Duodenal mucosa (tissue), 2 donors: Measurements from ENCODE around the gene RASA3.
"Not testable (repeated sequence)": the region's sequence is repeated elsewhere in the genome, so short reads cannot be mapped to it uniquely, and the experiment has no call there.

Experiments
- H3K27ac ChIP-seq: one replicate; pipeline ENCODE4 v1.7.0; 2013; ENCODE audit warnings: low read depth, low read length
- H3K27me3 ChIP-seq, 2 donors: one replicate each; pipeline ENCODE4 v1.7.0; 2013; ENCODE audit warnings: low read length in 2 of 2, control low read depth in 1 of 2; ENCODE audit not compliant: insufficient read depth in 2 of 2, control insufficient read depth in 1 of 2
- H3K36me3 ChIP-seq, 2 donors: one replicate each; pipeline ENCODE4 v1.7.0; 2013; ENCODE audit warnings: low read length in 2 of 2, control low read depth in 1 of 2; ENCODE audit not compliant: insufficient read depth in 2 of 2, control insufficient read depth in 1 of 2
- H3K4me1 ChIP-seq, 2 donors: one replicate each; pipeline ENCODE4 v1.7.0; 2013; ENCODE audit warnings: low read length in 2 of 2, control low read depth in 1 of 2; ENCODE audit not compliant: insufficient read depth in 2 of 2, control insufficient read depth in 1 of 2
- H3K4me3 ChIP-seq, 2 donors: one replicate each; pipeline ENCODE4 v1.7.0; 2013; ENCODE audit warnings: low read length in 2 of 2, low read depth in 1 of 2
- H3K9ac ChIP-seq, 2 donors: one replicate each; pipeline ENCODE4 v1.7.0; 2013; ENCODE audit warnings: low read length in 2 of 2, low read depth in 1 of 2
- H3K9me3 ChIP-seq, 2 donors: one replicate each; pipeline ENCODE4 v1.7.0; 2013; ENCODE audit warnings: low read length in 2 of 2, control low read depth in 1 of 2; ENCODE audit not compliant: control insufficient read depth in 1 of 2

RASA3 gene, protein sequence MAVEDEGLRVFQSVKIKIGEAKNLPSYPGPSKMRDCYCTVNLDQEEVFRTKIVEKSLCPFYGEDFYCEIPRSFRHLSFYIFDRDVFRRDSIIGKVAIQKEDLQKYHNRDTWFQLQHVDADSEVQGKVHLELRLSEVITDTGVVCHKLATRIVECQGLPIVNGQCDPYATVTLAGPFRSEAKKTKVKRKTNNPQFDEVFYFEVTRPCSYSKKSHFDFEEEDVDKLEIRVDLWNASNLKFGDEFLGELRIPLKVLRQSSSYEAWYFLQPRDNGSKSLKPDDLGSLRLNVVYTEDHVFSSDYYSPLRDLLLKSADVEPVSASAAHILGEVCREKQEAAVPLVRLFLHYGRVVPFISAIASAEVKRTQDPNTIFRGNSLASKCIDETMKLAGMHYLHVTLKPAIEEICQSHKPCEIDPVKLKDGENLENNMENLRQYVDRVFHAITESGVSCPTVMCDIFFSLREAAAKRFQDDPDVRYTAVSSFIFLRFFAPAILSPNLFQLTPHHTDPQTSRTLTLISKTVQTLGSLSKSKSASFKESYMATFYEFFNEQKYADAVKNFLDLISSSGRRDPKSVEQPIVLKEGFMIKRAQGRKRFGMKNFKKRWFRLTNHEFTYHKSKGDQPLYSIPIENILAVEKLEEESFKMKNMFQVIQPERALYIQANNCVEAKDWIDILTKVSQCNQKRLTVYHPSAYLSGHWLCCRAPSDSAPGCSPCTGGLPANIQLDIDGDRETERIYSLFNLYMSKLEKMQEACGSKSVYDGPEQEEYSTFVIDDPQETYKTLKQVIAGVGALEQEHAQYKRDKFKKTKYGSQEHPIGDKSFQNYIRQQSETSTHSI

DNA sequence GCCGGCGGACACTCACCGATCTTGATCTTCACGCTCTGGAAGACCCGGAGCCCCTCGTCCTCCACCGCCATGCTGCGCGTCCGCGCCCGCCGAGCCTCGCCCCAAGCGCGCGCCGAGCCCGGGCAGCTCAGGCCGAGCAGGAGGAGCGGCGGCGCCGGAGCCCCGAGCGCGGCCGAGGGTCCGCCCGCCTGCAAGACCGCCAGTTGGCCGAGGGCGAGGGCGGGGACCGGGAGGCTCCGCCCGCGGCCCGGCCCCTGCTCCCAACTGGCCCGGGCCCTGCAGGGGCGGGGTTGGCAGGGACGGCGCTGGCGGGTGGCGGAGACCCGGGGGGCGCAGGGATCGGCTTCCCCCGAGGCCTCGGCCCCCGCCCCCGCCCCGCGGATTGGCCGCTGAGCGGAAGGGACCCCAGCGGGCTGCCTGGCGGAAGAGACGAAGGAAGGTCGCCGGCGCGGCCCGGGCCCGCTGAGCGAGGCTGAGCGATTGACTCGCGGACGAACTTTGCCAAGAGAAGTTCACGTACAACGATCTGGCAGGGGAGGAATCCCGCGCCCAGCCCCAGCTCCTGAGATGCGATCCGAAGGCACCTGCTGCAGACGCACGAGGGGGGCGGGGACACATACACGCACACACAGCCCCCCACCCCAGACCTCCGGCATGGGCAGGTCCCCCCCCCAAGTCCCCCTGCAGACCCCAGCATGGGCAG lies at the start of gene RASA3:
TSS of gene RASA3 (minus strand) at position 205 of the 703 bp plus-strand sequence. CDS start at position 71, 134 bp downstream.
- Histone ChIP-seq H3K4me3 (peak within 1 kb of the TSS; percentile 75 to 84), H3K27me3 (no peaks in the 10 kb centered on the region), H3K9me3 (no peaks in the 10 kb centered on the region), H3K36me3 (no peaks in the 10 kb centered on the region), H3K27ac (peak within 1 kb of the TSS; percentile 86), H3K9ac (peak within 1 kb of the TSS; percentile 48 to 80), H3K4me1 (peaks cover 28 to 48% of the 10 kb centered on the region in 2 donors)

DNA sequence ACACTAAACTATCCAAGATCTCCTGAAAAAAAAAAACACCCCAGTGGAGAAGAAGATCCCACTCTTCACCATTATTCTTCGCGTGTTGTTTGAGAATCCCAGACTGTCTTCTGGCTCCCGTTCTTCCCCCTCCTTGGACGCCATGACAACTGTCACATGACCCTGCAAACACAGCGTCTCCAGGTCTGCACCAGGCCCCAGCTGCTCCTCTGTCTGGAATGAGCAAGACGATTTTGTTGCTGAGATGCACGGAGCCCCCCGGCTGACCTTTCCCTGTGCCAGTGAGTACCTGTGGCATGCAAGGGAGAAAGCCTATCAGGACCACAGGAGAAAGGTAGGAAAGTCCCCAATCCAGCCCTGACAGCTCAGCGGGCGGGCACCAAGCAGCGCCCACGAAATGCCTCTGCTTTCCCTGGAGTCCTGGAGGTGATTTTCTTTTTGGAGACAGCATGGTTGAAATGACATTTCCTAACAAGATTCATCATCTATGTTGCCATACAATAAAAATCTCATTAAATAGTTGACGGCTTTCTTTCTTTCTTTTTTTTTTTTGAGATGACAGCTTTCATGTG lies 46.8 kb upstream of the RASA3 start, which contains the start of gene CFAP97D2:
TSS of gene CFAP97D2 (plus strand) at position 171 of the 572 bp plus-strand sequence. CDS start at position 245, 74 bp downstream.
- Histone ChIP-seq H3K4me1 (no peaks in the 10 kb centered on the region), H3K36me3 (no peaks in the 10 kb centered on the region), H3K27ac (no peak within 1 kb of the TSS), H3K9me3 (no peaks in the 10 kb centered on the region), H3K27me3 (no peaks in the 10 kb centered on the region), H3K9ac (no peak within 1 kb of the TSS), H3K4me3 (no peak within 1 kb of the TSS)

DNA sequence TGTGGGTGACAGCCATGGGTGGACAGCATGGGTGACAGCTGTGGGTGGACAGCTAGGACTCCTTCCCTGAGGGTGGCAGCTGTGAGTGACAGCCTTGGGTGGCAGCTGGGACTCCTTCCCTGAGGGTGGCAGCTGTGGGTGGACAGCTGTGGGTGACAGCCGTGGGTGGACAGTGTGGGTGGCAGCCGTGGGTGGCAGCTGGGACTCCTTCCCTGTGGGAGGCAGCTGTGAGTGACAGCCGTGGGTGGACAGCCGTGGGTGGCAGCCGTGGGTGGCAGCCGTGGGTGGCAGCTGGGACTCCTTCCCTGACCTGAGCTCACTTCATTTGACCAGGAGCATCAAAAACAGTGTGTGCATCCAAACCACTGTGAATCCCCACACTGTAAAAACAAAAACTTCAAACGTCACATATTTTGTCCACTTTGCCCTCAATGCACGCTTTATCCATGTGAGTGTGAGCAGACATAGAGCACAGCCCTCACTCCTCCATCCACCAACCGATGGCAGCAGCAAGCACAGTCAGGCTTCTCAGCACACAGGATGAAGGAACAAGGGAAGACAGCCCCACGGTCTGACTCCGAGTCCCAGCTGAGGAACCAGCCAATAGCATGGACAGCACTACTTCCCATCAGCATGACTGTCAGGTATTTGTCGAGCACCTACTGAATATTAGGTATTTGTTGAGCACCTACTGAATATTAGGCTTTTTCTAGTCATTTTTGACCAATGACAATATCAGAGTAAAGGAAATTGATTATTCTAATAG lies 45.0 kb upstream of the RASA3 start:
- Histone ChIP-seq H3K9me3 (peaks cover 5 to 6% of the 10 kb centered on the region in 2 donors), H3K4me3 (no peak overlapping the region), H3K9ac (no peak overlapping the region), H3K4me1 (no peaks in the 10 kb centered on the region), H3K36me3 (no peaks in the 10 kb centered on the region), H3K27me3 (no peaks in the 10 kb centered on the region), H3K27ac (no peak overlapping the region)

DNA sequence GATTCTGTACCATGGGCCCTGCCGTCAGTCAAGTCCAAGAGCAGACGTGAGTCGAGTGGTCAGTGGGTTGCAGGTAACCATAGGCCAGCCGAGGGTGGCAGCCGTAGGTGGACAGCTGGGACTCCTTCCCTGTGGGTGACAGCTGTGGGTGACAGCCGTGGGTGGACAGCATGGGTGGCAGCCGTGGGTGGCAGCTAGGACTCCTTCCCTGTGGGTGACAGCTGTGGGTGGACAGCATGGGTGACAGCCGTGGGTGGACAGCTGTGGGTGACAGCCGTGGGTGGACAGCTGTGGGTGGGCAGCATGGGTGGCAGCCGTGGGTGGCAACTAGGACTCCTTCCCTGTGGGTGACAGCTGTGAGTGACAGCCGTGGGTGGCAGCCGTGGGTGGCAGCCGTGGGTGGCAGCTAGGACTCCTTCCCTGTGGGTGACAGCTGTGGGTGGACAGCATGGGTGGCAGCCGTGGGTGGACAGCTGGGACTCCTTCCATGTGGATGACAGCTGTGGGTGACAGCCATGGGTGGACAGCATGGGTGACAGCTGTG lies 44.0 kb upstream of the RASA3 start:
- H3K9ac ChIP-seq, H3K9me3 ChIP-seq, H3K27me3 ChIP-seq, H3K4me1 ChIP-seq, H3K4me3 ChIP-seq, H3K27ac ChIP-seq, H3K36me3 ChIP-seq: not testable (repeated sequence)

DNA sequence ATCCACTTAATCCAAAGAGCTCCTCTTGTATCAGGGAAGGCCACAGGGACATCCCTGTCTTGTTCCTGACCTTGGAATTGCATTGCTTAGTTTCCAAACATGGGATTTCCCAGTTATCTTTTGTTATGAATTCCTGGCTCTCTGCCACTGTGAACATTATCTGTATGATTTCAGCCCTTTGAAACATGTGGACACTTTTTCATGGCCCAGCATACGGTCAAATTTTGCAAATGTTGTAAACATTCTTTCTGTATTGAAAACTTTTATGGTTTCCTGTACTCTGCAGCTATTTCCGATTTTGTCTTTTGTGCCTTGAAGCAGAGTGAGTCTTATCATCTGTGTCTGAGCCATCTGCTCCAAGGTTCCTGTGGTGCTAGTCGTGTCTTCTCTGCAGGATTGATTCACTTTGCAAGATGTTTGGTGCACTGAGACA lies 42.1 kb upstream of the RASA3 start:
- no peak overlapping the region for H3K9ac ChIP-seq
- H3K36me3 ChIP-seq: no peaks in the 10 kb centered on the region
- no peaks in the 10 kb centered on the region for H3K27me3 ChIP-seq
- no peaks in the 10 kb centered on the region for H3K4me1 ChIP-seq
- H3K9me3 ChIP-seq: peaks cover 5 to 6% of the 10 kb centered on the region in 2 donors
- H3K27ac ChIP-seq: no peak overlapping the region
- no peak overlapping the region for H3K4me3 ChIP-seq

DNA sequence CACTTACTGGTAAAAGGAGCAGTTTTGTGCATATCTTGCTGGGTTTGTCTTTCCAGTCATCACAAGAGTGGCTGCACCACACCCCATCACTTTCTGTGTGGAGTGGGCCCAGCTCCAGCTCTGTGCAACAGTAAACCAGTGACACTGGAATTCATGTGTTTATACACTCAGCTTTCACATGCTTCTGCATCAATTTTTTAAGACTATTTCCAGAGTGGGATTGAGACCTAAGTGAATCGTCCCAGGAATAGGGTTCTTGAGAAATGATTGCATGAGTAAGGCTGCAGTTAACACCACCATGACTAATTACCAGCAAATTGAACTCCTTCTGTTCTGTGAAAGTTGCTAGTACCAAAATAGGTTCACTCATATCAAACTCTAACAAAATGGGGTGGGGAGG lies 41.3 kb upstream of the RASA3 start:
- H3K27me3 ChIP-seq: no peaks in the 10 kb centered on the region

DNA sequence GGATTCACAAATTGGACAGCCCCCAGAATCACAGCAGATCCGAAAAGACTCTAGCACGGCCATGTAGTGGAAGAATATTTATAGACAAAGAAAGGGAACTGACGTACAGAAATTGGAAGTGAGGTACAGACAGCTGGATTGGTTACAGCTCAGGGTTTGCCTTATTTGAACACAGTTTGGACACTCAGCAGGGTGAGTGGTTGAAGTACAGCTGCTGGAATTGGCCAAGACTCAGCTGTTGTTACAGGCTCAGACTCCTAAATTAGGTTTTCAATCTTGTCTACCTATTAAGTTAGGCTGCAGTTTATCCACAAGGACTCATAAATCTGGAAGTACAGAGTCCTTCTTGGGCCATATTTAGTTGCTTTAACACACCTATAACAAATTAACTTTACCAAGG lies 40.8 kb upstream of the RASA3 start:
- Histone ChIP-seq H3K27me3 (no peaks in the 10 kb centered on the region), H3K9ac (no peak overlapping the region), H3K27ac (no peak overlapping the region), H3K4me3 (no peak overlapping the region), H3K9me3 (peaks cover 5 to 6% of the 10 kb centered on the region in 2 donors), H3K36me3 (no peaks in the 10 kb centered on the region), H3K4me1 (no peaks in the 10 kb centered on the region)

More for the DNA sequence above, 41.3 kb upstream of the RASA3 start:
- H3K36me3 ChIP-seq: no peaks in the 10 kb centered on the region
- H3K9me3 ChIP-seq: peaks cover 5 to 6% of the 10 kb centered on the region in 2 donors
- no peak overlapping the region for H3K4me3 ChIP-seq
- no peak overlapping the region for H3K27ac ChIP-seq
- H3K4me1 ChIP-seq: no peaks in the 10 kb centered on the region
- no peak overlapping the region for H3K9ac ChIP-seq

DNA sequence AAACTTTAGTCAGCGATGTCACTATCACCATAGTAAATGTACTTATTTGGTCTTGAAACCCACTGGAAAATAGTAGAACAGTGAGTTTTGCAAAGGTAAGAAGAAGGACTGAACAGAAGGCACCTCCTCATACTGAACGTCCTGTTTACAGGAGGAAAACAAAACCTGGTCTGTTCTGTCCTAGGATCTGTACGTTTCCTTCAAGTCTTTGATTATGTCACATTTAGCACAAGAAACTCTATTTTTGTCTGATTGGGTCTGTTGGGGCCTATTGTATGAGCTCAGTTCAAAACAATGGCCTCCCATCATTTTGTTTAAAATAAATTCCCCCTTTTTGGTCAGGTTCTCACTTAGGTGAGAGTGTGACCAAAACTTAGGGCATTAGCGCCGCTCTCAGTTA lies 35.5 kb upstream of the RASA3 start:
- peaks cover 0 to 3% of the 10 kb centered on the region in 2 donors for H3K4me1 ChIP-seq
- no peak overlapping the region for H3K4me3 ChIP-seq
- H3K27me3 ChIP-seq: peaks cover 3 to 4% of the 10 kb centered on the region in 2 donors
- H3K9ac ChIP-seq: no peak overlapping the region
- peaks cover 0 to 4% of the 10 kb centered on the region in 2 donors for H3K9me3 ChIP-seq
- no peak overlapping the region for H3K27ac ChIP-seq
- no peaks in the 10 kb centered on the region for H3K36me3 ChIP-seq

DNA sequence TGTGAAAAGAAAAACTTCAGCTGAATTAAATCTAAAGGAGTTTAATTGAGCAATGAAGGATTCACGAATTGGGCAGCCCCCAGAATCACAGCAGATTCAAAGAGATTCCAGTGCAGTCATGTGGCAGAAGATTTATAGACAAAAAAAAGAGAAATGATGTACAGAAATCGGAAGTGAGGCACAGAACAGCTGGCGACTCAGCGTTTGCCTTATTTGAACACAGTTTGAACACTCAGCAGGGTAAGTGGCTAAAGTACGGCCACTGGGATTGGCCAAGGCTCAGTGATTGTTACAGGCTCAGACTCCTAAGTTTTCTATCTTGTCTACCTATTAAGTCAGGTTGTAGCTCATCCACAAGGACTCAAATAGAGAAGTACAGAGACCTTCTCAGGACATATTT lies 35.0 kb upstream of the RASA3 start:
- Histone ChIP-seq H3K27me3 (peaks cover 3 to 7% of the 10 kb centered on the region in 2 donors), H3K4me1 (peaks cover 4 to 6% of the 10 kb centered on the region in 2 donors), H3K36me3 (no peaks in the 10 kb centered on the region), H3K27ac (no peak overlapping the region), H3K4me3 (no peak overlapping the region), H3K9ac (no peak overlapping the region), H3K9me3 (no peaks in the 10 kb centered on the region)
